Fibroblast of lung (primary cell): ENCODE data around the gene ST6GALNAC6. TPM values are rescaled to one million over a fixed set of nuclear protein-coding genes. Genes with fewer than 3 reads are reported as not detected.
A peak's percentile ranks its signal among the peaks of the same experiment; 100 is the strongest.

ENCODE experiments used
- DNase-seq, 2 donors: peaks; one replicate each; pipeline versions ENCODE4 v3.0.0 to v3.0.0-alpha.2; 2010; ENCODE audit warnings: low read depth in 2 of 2
- H2AFZ ChIP-seq: 2 replicates; pipeline ENCODE4 v1.5.1; 2012; ENCODE audit warnings: low read length, control low read depth, inconsistent platforms
- H3K27ac ChIP-seq: 2 replicates; pipeline ENCODE4 v1.5.1; 2011; ENCODE audit warnings: low read length, control low read depth; ENCODE audit not compliant: insufficient read depth
- H3K27me3 ChIP-seq: 2 replicates; pipeline ENCODE4 v1.5.1; 2011; ENCODE audit warnings: mild to moderate bottlenecking, low read length; ENCODE audit not compliant: control insufficient read depth, insufficient read depth
- H3K36me3 ChIP-seq: 2 replicates; pipeline ENCODE4 v1.5.1; 2011; ENCODE audit warnings: low read length; ENCODE audit not compliant: control insufficient read depth, insufficient read depth
- H3K4me1 ChIP-seq: 2 replicates; pipeline ENCODE4 v1.5.1; 2011; ENCODE audit warnings: low read length; ENCODE audit not compliant: control insufficient read depth, insufficient read depth; ENCODE audit errors: extremely low read depth
- H3K4me2 ChIP-seq: 2 replicates; pipeline ENCODE4 v1.5.1; 2011; ENCODE audit warnings: low read length, control low read depth; ENCODE audit not compliant: insufficient read depth; ENCODE audit errors: extremely low read depth
- H3K4me3 ChIP-seq, 4 experiments: fragments of 200-600 bp in 1 of 4; sonication (generic) in 1 of 4; replicated peaks in 1 of 4; 2 replicates each; pipeline ENCODE4 v1.5.1; 2011 to 2016; ENCODE audit warnings: low read length in 4 of 4, low read depth in 3 of 4, mild to moderate bottlenecking in 3 of 4, control low read depth in 2 of 4, inconsistent platforms in 1 of 4, mixed read lengths in 1 of 4; ENCODE audit not compliant: insufficient read depth in 1 of 4; ENCODE audit errors: control extremely low read depth in 1 of 4
- H3K79me2 ChIP-seq: 2 replicates; pipeline ENCODE4 v1.5.1; 2012; ENCODE audit warnings: mild to moderate bottlenecking, low read length, inconsistent platforms; ENCODE audit not compliant: control insufficient read depth, insufficient read depth
- H3K9ac ChIP-seq: 2 replicates; pipeline ENCODE4 v1.5.1; 2011; ENCODE audit warnings: mild to moderate bottlenecking, low read length, control low read depth; ENCODE audit not compliant: insufficient read depth
- H3K9me3 ChIP-seq: 2 replicates; pipeline ENCODE4 v1.5.1; 2012; ENCODE audit warnings: low read depth, low read length; ENCODE audit not compliant: control insufficient read depth, insufficient read depth
- H4K20me1 ChIP-seq: 2 replicates; pipeline ENCODE4 v1.5.1; 2011; ENCODE audit warnings: low read length; ENCODE audit not compliant: control insufficient read depth, insufficient read depth; ENCODE audit errors: extremely low read depth
- CTCF ChIP-seq, 2 donors: IDR thresholded peaks in 1 of 2; conservative IDR thresholded peaks in 1 of 2; 1 replicate in 1 of 2; 2 replicates in 1 of 2; pipeline ENCODE4 v1.5.1; 2011 to 2012; ENCODE audit warnings: low read length in 2 of 2, control low read depth in 1 of 2, inconsistent platforms in 1 of 2, low read depth in 1 of 2, mild to moderate bottlenecking in 1 of 2
- EZH2 ChIP-seq: IDR thresholded peaks from 2 replicates; pipeline ENCODE4 v1.5.1; 2012; ENCODE audit warnings: low read length, control low read depth, mild to moderate bottlenecking; ENCODE audit errors: missing control alignments
- polyA plus RNA-seq, 2 donors: library from polyadenylated mRNA; depleted of rRNA in 1 of 2; stranded (reverse) in 1 of 2; unstranded in 1 of 2; fragments of >200 nt; gene quantifications; 2 replicates each; pipeline ENCODE4 v1.2.1, GENCODE V29; 2011 to 2012; ENCODE audit warnings: missing spikeins in 1 of 2
- total RNA-seq: library from RNA; depleted of rRNA; stranded (reverse); fragments of >200 nt; gene quantifications from 2 replicates; pipeline ENCODE4 v1.2.1, GENCODE V29; 2014

Gene ST6GALNAC6
- total and polyA plus RNA-seq, 2 donors (not counting 1 experiment from before 2014, with no cell fraction given), result 56.0 to 69.5 TPM

DNA sequence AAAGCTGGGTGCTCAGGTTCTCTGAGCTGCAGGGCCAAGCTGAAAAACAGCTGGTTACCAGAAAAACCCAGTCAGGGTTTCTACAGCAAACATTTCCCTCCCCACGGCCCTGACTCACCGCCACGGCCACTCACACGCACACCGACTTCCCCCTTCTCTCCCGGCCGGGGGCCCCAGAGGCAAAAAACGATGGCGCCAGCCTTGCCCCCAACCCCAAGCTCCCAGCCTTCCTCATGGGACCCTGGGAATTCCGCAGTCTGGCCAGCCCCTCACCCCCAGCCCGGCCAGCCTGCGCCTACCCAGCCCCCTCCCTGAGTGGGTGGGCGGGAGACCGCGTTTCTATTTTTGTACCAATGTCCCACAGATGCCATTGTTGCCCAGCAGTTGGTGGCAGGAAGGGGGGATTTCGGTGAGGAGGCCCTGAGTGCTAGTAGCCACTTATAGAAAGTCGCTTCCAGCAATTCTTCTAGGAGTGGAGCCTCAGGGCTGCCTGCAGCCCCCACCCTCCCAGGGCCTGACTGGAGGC, 63.3 kb downstream of the ST6GALNAC6 start:
- Histone ChIP-seq H3K4me2 (peak overlapping the region; percentile 81), H3K4me1 (peaks cover 48% of the 10 kb centered on the region), H2AFZ (no peak overlapping the region), H4K20me1 (no peaks in the 10 kb centered on the region), H3K79me2 (peaks cover 54% of the 10 kb centered on the region), H3K4me3 (no peak overlapping the region), H3K9ac (peak overlapping the region; percentile 57), H3K9me3 (no peaks in the 10 kb centered on the region), H3K27ac (peak overlapping the region; percentile 94), H3K27me3 (no peaks in the 10 kb centered on the region), H3K36me3 (peaks cover 4% of the 10 kb centered on the region)
- TF ChIP-seq EZH2, result no peak
- no peak for TF ChIP-seq CTCF (conservative IDR thresholded peaks at IDR 0.05 in 1 of 2, IDR thresholded peaks at IDR 0.05 in 1 of 2; ENCODE audit: low read depth in 1 of 2, low read length in 2 of 2)
- peak; percentile 62 to 78 for DNase-seq

Other genes starting within 250 kb of the ST6GALNAC6 start
- under 0.01 TPM in 2 replicates for gene CFAP157, start 192.6 kb downstream of the ST6GALNAC6 start, total RNA-seq
- gene CFAP157, start 192.6 kb downstream of the ST6GALNAC6 start, polyA plus RNA-seq, result 0.06 TPM in 1 of 2 replicates, not detected in the other
- 13.1 and 26.1 TPM in 2 replicates for gene PTRH1, start 183.9 kb downstream of the ST6GALNAC6 start, total RNA-seq
- gene PTRH1, start 183.9 kb downstream of the ST6GALNAC6 start, polyA plus RNA-seq, result 4.9 and 9.0 TPM in 2 replicates
- under 0.01 TPM in 2 replicates for gene TTC16, start 183.5 kb downstream of the ST6GALNAC6 start, total RNA-seq
- gene TTC16, start 183.5 kb downstream of the ST6GALNAC6 start, polyA plus RNA-seq, result 0.02 TPM in 1 of 2 replicates, not detected in the other
- 3.6 TPM in 2 replicates for gene TOR2A, start 164.3 kb downstream of the ST6GALNAC6 start, total RNA-seq
- gene TOR2A, start 164.3 kb downstream of the ST6GALNAC6 start, polyA plus RNA-seq, result 4.6 and 5.0 TPM in 2 replicates
- 0.26 TPM in 1 of 2 replicates, not detected in the other for gene SH2D3C, start 120.9 kb downstream of the ST6GALNAC6 start, total RNA-seq
- 1.2 TPM in 1 of 2 replicates, not detected in the other for gene SH2D3C, start 120.9 kb downstream of the ST6GALNAC6 start, polyA plus RNA-seq
- 49.6 and 54.8 TPM in 2 replicates for gene CDK9, start 113.6 kb downstream of the ST6GALNAC6 start, total RNA-seq
- 76.6 and 82.2 TPM in 2 replicates for gene CDK9, start 113.6 kb downstream of the ST6GALNAC6 start, polyA plus RNA-seq
- 58.6 and 77.0 TPM in 2 replicates for gene FPGS, start 96.7 kb downstream of the ST6GALNAC6 start, total RNA-seq
- 42.4 and 43.2 TPM in 2 replicates for gene FPGS, start 96.7 kb downstream of the ST6GALNAC6 start, polyA plus RNA-seq
- 11.8 and 30.4 TPM in 2 replicates for gene ENG, start 44.9 kb downstream of the ST6GALNAC6 start, total RNA-seq
- gene ENG, start 44.9 kb downstream of the ST6GALNAC6 start, polyA plus RNA-seq, result 59.0 and 62.7 TPM in 2 replicates
- gene AK1, start 21.9 kb downstream of the ST6GALNAC6 start, total RNA-seq, result 46.7 and 47.6 TPM in 2 replicates
- gene AK1, start 21.9 kb downstream of the ST6GALNAC6 start, polyA plus RNA-seq, result 73.1 and 80.6 TPM in 2 replicates
- 28.1 and 32.6 TPM in 2 replicates for gene ST6GALNAC4, start 17.4 kb upstream of the ST6GALNAC6 start, total RNA-seq
- gene ST6GALNAC4, start 17.4 kb upstream of the ST6GALNAC6 start, polyA plus RNA-seq, result 16.4 and 18.4 TPM in 2 replicates
- 0.77 and 2.5 TPM in 2 replicates for gene PIP5KL1, start 31.2 kb upstream of the ST6GALNAC6 start, total RNA-seq
- 0.84 and 1.9 TPM in 2 replicates for gene PIP5KL1, start 31.2 kb upstream of the ST6GALNAC6 start, polyA plus RNA-seq
- 8.5 and 11.7 TPM in 2 replicates for gene DPM2, start 38.3 kb upstream of the ST6GALNAC6 start, total RNA-seq
- 24.1 and 36.2 TPM in 2 replicates for gene DPM2, start 38.3 kb upstream of the ST6GALNAC6 start, polyA plus RNA-seq
- 7.2 and 13.2 TPM in 2 replicates for gene EEIG1, start 81.4 kb upstream of the ST6GALNAC6 start, total RNA-seq
- gene EEIG1, start 81.4 kb upstream of the ST6GALNAC6 start, polyA plus RNA-seq, result 12.8 and 21.4 TPM in 2 replicates
- 12.6 and 13.2 TPM in 2 replicates for gene NAIF1, start 167.7 kb upstream of the ST6GALNAC6 start, total RNA-seq
- gene NAIF1, start 167.7 kb upstream of the ST6GALNAC6 start, polyA plus RNA-seq, result 5.5 and 7.1 TPM in 2 replicates
- 24.1 and 30.7 TPM in 2 replicates for gene SLC25A25, start 168.6 kb upstream of the ST6GALNAC6 start, total RNA-seq
- gene SLC25A25, start 168.6 kb upstream of the ST6GALNAC6 start, polyA plus RNA-seq, result 11.2 and 14.0 TPM in 2 replicates
- 57.3 and 57.6 TPM in 2 replicates for gene PTGES2, start 228.1 kb upstream of the ST6GALNAC6 start, total RNA-seq
- gene PTGES2, start 228.1 kb upstream of the ST6GALNAC6 start, polyA plus RNA-seq, result 44.8 and 60.7 TPM in 2 replicates
- not detected in 2 replicates for gene LCN2, start 249.8 kb upstream of the ST6GALNAC6 start, total RNA-seq
- not detected in 2 replicates for gene LCN2, start 249.8 kb upstream of the ST6GALNAC6 start, polyA plus RNA-seq